Fibroblast of the aortic adventitia (primary cell): ENCODE data around the gene PARP3. TPM values are rescaled to one million over a fixed set of nuclear protein-coding genes. Genes with fewer than 3 reads are reported as not detected.
A peak's percentile ranks its signal among the peaks of the same experiment; 100 is the strongest.

Experiments used
- DNase-seq: peaks from one replicate; pipeline ENCODE4 v3.0.0-alpha.2; 2010; ENCODE audit warnings: low read depth
- H3K4me3 ChIP-seq: 2 replicates; pipeline ENCODE4 v1.5.1; 2011; ENCODE audit warnings: low read depth, mild to moderate bottlenecking, control low read depth, low read length, moderate library complexity
- CTCF ChIP-seq: IDR thresholded peaks from 2 replicates; pipeline ENCODE4 v1.5.1; 2011; ENCODE audit warnings: mild to moderate bottlenecking, low read length, control low read depth, inconsistent platforms; ENCODE audit not compliant: insufficient read depth
- total RNA-seq: library from RNA; depleted of rRNA; stranded (reverse); fragments of >200 nt; gene quantifications from 2 replicates; pipeline ENCODE4 v1.2.3, GENCODE V29; 2012; ENCODE audit warnings: low replicate concordance

The PARP3 gene
- total RNA-seq, 1 donor: 27.1 TPM

- H3K4me3 ChIP-seq: peak overlapping the region; percentile 62
- DNase-seq: no peak
- peak; percentile 57 for TF ChIP-seq CTCF
These were observed 40.2 kb downstream of the PARP3 start for GRCh38 chr3:51982352-51982837.

- peak; percentile 76 for DNase-seq
- no peak for TF ChIP-seq CTCF
- H3K4me3 ChIP-seq: peak within 1 kb of the TSS; percentile 62
These were observed 40.8 kb downstream of the PARP3 start, which contains the start of gene ACY1 for GRCh38 chr3:51982838-51983577. Gene ACY1 (plus strand): TSS chr3:51983535. CDS start chr3:51984065, 530 bp downstream.

GRCh38 chr3:51983578-51984268 is 41.6 kb downstream of the PARP3 start:
- TF ChIP-seq CTCF: no peak
- DNase-seq: no peak

GRCh38 chr3:51984269-51984647 is 42.1 kb downstream of the PARP3 start:
- no peak for DNase-seq
- no peak for TF ChIP-seq CTCF
- peak overlapping the region; percentile 62 for H3K4me3 ChIP-seq

More at GRCh38 chr3:51983578-51984268, 41.6 kb downstream of the PARP3 start:
- H3K4me3 ChIP-seq: peak overlapping the region; percentile 62

GRCh38 chr3:51985063-51985462 is 42.9 kb downstream of the PARP3 start:
- DNase-seq: no peak
- no peak overlapping the region for H3K4me3 ChIP-seq
- TF ChIP-seq CTCF: no peak

- no peak for DNase-seq
These were observed 44.1 kb downstream of the PARP3 start for GRCh38 chr3:51986010-51986947.

More at GRCh38 chr3:51986010-51986947, 44.1 kb downstream of the PARP3 start:
- no peak overlapping the region for H3K4me3 ChIP-seq
- TF ChIP-seq CTCF: no peak
